Neuronal stem cell (in vitro differentiated cells): ENCODE data around the gene CDSN.

Experiments
- DNase-seq: peaks from one replicate; pipeline ENCODE4 v3.0.0-alpha.2; 2013; ENCODE audit warnings: low spot score
- H2AFZ ChIP-seq: one replicate; pipeline ENCODE4 v1.6.1; 2013; ENCODE audit warnings: mild to moderate bottlenecking, low read length, inconsistent platforms
- H2AK5ac ChIP-seq: 2 replicates; pipeline ENCODE4 v1.6.1; 2013; ENCODE audit warnings: low read depth, mild to moderate bottlenecking, inconsistent platforms, low read length, moderate library complexity, mixed read lengths
- H2BK120ac ChIP-seq: 2 replicates; pipeline ENCODE4 v1.6.1; 2013; ENCODE audit warnings: low read depth, mild to moderate bottlenecking, inconsistent platforms, low read length, moderate library complexity, mixed read lengths
- H2BK12ac ChIP-seq: one replicate; pipeline ENCODE4 v1.6.1; 2013; ENCODE audit warnings: low read length, inconsistent platforms
- H2BK15ac ChIP-seq: 2 replicates; pipeline ENCODE4 v1.6.1; 2013; ENCODE audit warnings: mild to moderate bottlenecking, low read length, inconsistent platforms, mixed read lengths
- H2BK5ac ChIP-seq: one replicate; pipeline ENCODE4 v1.6.1; 2013; ENCODE audit warnings: inconsistent platforms, mild to moderate bottlenecking, low read length, moderate library complexity
- H3K14ac ChIP-seq: one replicate; pipeline ENCODE4 v1.6.1; 2013; ENCODE audit warnings: low read length, inconsistent platforms
- H3K18ac ChIP-seq: 2 replicates; pipeline ENCODE4 v1.6.1; 2013; ENCODE audit warnings: low read length, inconsistent platforms
- H3K23ac ChIP-seq: 2 replicates; pipeline ENCODE4 v1.6.1; 2013; ENCODE audit warnings: low read depth, mild to moderate bottlenecking, mixed read lengths, low read length, inconsistent platforms; ENCODE audit not compliant: poor library complexity
- H3K27ac ChIP-seq: replicated peaks from 3 replicates; pipeline ENCODE4 v1.5.1; 2013; ENCODE audit warnings: low read length, inconsistent platforms
- H3K27me3 ChIP-seq, 3 experiments: 2 replicates each; pipeline ENCODE4 v1.6.1; 2013; ENCODE audit warnings: low read length in 3 of 3, mild to moderate bottlenecking in 2 of 3, inconsistent platforms in 1 of 3, low read depth in 1 of 3, mixed read lengths in 1 of 3, moderate library complexity in 1 of 3; ENCODE audit not compliant: control insufficient read depth in 3 of 3, insufficient read depth in 3 of 3
- H3K36me3 ChIP-seq, 2 donors: replicated peaks in 1 of 2; 2 replicates each; pipeline ENCODE4 v1.6.1; 2013; ENCODE audit warnings: low read length in 2 of 2; ENCODE audit not compliant: control insufficient read depth in 2 of 2, insufficient read depth in 2 of 2
- H3K4ac ChIP-seq: 2 replicates; pipeline ENCODE4 v1.6.1; 2013; ENCODE audit warnings: inconsistent platforms, mild to moderate bottlenecking, low read length, moderate library complexity
- H3K4me1 ChIP-seq, 2 donors: 1 replicate in 1 of 2; 2 replicates in 1 of 2; pipeline ENCODE4 v1.6.1; 2013; ENCODE audit warnings: low read length in 2 of 2, low read depth in 1 of 2; ENCODE audit not compliant: control insufficient read depth in 2 of 2, insufficient read depth in 1 of 2
- H3K4me2 ChIP-seq: one replicate; pipeline ENCODE4 v1.6.1; 2013; ENCODE audit warnings: mild to moderate bottlenecking, low read length, inconsistent platforms; ENCODE audit not compliant: insufficient read depth, poor library complexity, severe bottlenecking
- H3K4me3 ChIP-seq, 2 donors: 2 replicates each; pipeline ENCODE4 v1.5.1; 2013; ENCODE audit warnings: low read length in 2 of 2, mild to moderate bottlenecking in 2 of 2, inconsistent platforms in 1 of 2, moderate library complexity in 1 of 2
- H3K79me1 ChIP-seq: one replicate; pipeline ENCODE4 v1.6.1; 2013; ENCODE audit warnings: low read depth, mild to moderate bottlenecking, inconsistent platforms, low read length, moderate library complexity
- H3K9ac ChIP-seq: one replicate; pipeline ENCODE4 v1.6.1; 2013; ENCODE audit warnings: mild to moderate bottlenecking, low read depth, low read length, inconsistent platforms; ENCODE audit not compliant: poor library complexity
- H3K9me3 ChIP-seq, 2 donors: replicated peaks in 1 of 2; 2 replicates each; pipeline versions ENCODE3 to v1.6.1; 2013; ENCODE audit warnings: low read length in 2 of 2, mild to moderate bottlenecking in 2 of 2, inconsistent platforms in 1 of 2, low read depth in 1 of 2, mixed read lengths in 1 of 2, moderate library complexity in 1 of 2; ENCODE audit not compliant: control insufficient read depth in 2 of 2, insufficient read depth in 1 of 2
- H4K8ac ChIP-seq: one replicate; pipeline ENCODE4 v1.6.1; 2013; ENCODE audit warnings: low read depth, mild to moderate bottlenecking, inconsistent platforms, low read length, moderate library complexity
- H4K91ac ChIP-seq: one replicate; pipeline ENCODE4 v1.6.1; 2013; ENCODE audit warnings: low read length, low read depth, mild to moderate bottlenecking, inconsistent platforms; ENCODE audit not compliant: poor library complexity
- WGBS, 2 donors: extraction: QIAGEN DNeasy Blood & Tissue Kit; methylation state at CpG; one replicate each; pipeline ENCODE4 v1.1.7; 2013; ENCODE audit warnings: missing lambda C conversion rate in 2 of 2, mixed read lengths in 1 of 2; ENCODE audit not compliant: insufficient read length in 2 of 2, insufficient replicate concordance in 1 of 2; ENCODE audit errors: extremely low coverage in 2 of 2; 5-methylcytosine and 5-hydroxymethylcytosine counted together

The CDSN gene

GRCh38 chr6:31092769-31093505 lies 27.3 kb downstream of the CDSN start:
- Histone ChIP-seq H3K79me1 (no peaks in the 10 kb centered on the region), H3K4me2 (no peak overlapping the region), H3K4me1 (no peaks in the 10 kb centered on the region), H4K8ac (no peak overlapping the region), H3K9ac (no peak overlapping the region), H3K36me3 (no peaks in the 10 kb centered on the region), H3K23ac (no peak overlapping the region), H2BK12ac (no peak overlapping the region), H3K4ac (no peak overlapping the region), H2BK15ac (no peak overlapping the region), H3K14ac (no peak overlapping the region), H3K9me3 (no peaks in the 10 kb centered on the region), H2AFZ (no peak overlapping the region), H3K27me3 (peaks cover 0 to 5% (median 0%) of the 10 kb centered on the region in 3 experiments), H2BK120ac (no peak overlapping the region), H2AK5ac (no peak overlapping the region), H2BK5ac (no peak overlapping the region), H3K4me3 (no peak overlapping the region), H3K18ac (no peak overlapping the region), H3K27ac (no peak overlapping the region), H4K91ac (no peak overlapping the region)
- no CpG with 5 or more reads among the region's 12 CpGs for WGBS, 2 donors
- no peak for DNase-seq

DNA sequence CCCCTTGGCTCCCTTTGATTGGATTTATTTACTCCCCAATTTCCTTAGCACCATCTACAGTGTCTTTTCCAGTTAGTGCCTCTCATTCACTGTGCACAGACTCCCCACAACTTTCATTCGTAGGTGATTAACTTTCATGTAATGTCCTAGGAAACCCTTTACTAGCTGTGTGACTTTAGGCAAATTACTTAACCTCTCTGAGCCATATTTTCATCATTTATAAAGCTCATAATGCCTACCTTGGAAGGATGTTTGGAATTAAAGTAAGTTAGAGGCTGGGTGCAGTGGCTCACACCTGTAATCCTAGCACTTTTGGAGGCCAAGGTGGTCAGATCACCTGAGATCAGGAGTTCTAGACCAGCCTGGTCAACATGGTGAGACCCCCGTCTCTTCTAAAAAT lies 28.0 kb downstream of the CDSN start:
- Histone ChIP-seq H3K36me3 (no peaks in the 10 kb centered on the region), H3K9ac (no peak overlapping the region), H2AK5ac (no peak overlapping the region), H3K14ac (no peak overlapping the region), H3K4me3 (no peak overlapping the region), H3K4me2 (no peak overlapping the region), H3K27me3 (peaks cover 0 to 5% (median 0%) of the 10 kb centered on the region in 3 experiments), H3K4ac (no peak overlapping the region), H4K8ac (no peak overlapping the region), H3K9me3 (no peaks in the 10 kb centered on the region), H3K23ac (no peak overlapping the region), H2AFZ (no peak overlapping the region), H4K91ac (no peak overlapping the region), H3K27ac (no peak overlapping the region), H2BK120ac (no peak overlapping the region), H3K4me1 (peaks cover 0 to under 1% of the 10 kb centered on the region in 2 donors), H3K79me1 (no peaks in the 10 kb centered on the region), H3K18ac (no peak overlapping the region), H2BK15ac (no peak overlapping the region), H2BK5ac (no peak overlapping the region), H2BK12ac (no peak overlapping the region)
- no CpG with 5 or more reads among the region's 2 CpGs for WGBS, 2 donors
- DNase-seq, result no peak

DNA sequence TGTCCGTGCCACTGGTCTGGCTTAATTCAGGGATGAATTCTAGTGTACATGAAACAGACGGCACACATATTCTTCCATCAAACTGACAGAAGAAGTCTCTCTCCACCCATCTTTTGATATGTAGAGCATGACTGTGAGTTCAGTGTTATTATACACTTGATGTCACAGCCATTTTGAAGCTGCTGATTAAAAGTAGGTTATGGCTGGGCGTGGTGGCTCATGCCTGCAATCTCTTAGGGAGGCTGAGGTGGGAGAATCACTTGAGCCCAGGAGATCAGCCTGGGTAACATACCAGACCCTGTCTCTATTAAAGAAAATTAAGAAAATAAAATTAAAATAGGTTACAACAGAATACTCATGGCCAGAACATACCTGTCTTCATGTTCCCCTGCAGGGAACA lies 28.6 kb downstream of the CDSN start:
- H2AFZ ChIP-seq, result no peak overlapping the region
- no peak overlapping the region for H3K4me3 ChIP-seq
- no peak overlapping the region for H4K8ac ChIP-seq
- no CpG with 5 or more reads among the region's 3 CpGs for WGBS, 2 donors
- no peak overlapping the region for H3K18ac ChIP-seq
- H3K9me3 ChIP-seq, result no peaks in the 10 kb centered on the region
- no peak overlapping the region for H2AK5ac ChIP-seq
- DNase-seq, result no peak
- no peak overlapping the region for H3K14ac ChIP-seq
- peaks cover 0 to 5% (median 0%) of the 10 kb centered on the region in 3 experiments for H3K27me3 ChIP-seq
- no peak overlapping the region for H2BK120ac ChIP-seq
- H3K9ac ChIP-seq, result no peak overlapping the region
- H3K4ac ChIP-seq, result no peak overlapping the region
- H3K4me1 ChIP-seq, result peaks cover 0 to 2% of the 10 kb centered on the region in 2 donors
- no peak overlapping the region for H3K23ac ChIP-seq
- H3K27ac ChIP-seq, result no peak overlapping the region
- H3K79me1 ChIP-seq, result no peaks in the 10 kb centered on the region
- H2BK12ac ChIP-seq, result no peak overlapping the region
- no peak overlapping the region for H4K91ac ChIP-seq
- no peak overlapping the region for H2BK15ac ChIP-seq
- H2BK5ac ChIP-seq, result no peak overlapping the region
- H3K4me2 ChIP-seq, result no peak overlapping the region
- no peaks in the 10 kb centered on the region for H3K36me3 ChIP-seq

DNA sequence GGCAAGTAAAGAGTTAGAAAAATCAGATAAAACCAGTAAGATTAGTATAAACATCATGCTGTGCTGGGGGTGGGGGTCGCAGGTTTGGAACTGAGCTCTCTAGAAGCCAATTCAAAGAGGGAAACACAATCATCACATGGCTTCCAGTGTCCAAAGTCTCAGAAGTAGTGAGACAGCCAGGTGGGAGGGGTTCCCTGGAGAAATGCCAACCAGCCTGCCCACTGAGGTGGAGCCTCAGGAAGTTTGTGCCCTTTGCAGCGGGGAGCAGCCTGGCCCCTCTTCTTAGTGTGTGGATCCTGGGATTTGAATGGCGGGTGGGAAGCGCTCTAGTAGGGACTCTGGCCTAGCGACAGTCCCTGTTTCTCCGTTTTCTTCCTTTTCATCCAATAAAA lies 29.3 kb downstream of the CDSN start:
- DNase-seq, result no peak
- Histone ChIP-seq H2BK120ac (no peak overlapping the region), H3K4me2 (no peak overlapping the region), H4K91ac (no peak overlapping the region), H2AFZ (no peak overlapping the region), H2BK15ac (no peak overlapping the region), H3K4me1 (peaks cover 0 to 2% of the 10 kb centered on the region in 2 donors), H3K27ac (no peak overlapping the region), H3K9me3 (no peaks in the 10 kb centered on the region), H2AK5ac (no peak overlapping the region), H3K4ac (no peak overlapping the region), H3K36me3 (no peaks in the 10 kb centered on the region), H3K23ac (no peak overlapping the region), H3K9ac (no peak overlapping the region), H3K79me1 (no peaks in the 10 kb centered on the region), H2BK12ac (no peak overlapping the region), H3K18ac (no peak overlapping the region), H3K4me3 (no peak overlapping the region), H4K8ac (no peak overlapping the region), H3K27me3 (peaks cover 0 to 11% (median 0%) of the 10 kb centered on the region in 3 experiments), H3K14ac (no peak overlapping the region), H2BK5ac (no peak overlapping the region)
- no CpG with 5 or more reads among the region's 6 CpGs for WGBS, 2 donors
